Naive thymus-derived CD8-positive, alpha-beta T cell (primary cell): Measurements from ENCODE around the gene GMPS. TPM values are rescaled to one million over a fixed set of nuclear protein-coding genes. Genes with fewer than 3 reads are reported as not detected.
"Not testable (repeated sequence)": the region's sequence is repeated elsewhere in the genome, so short reads cannot be mapped to it uniquely, and the experiment has no call there.

Experiments
- ATAC-seq, 2 donors: fragments of 150-1000 bp; cut with Tn5 transposase in 1 of 2; sonication (Bioruptor Pico), chemical (Tn5 transposase) in 1 of 2; 1 replicate in 1 of 2; 2 replicates in 1 of 2; pipeline ENCODE4 v1.10.0; 2021; ENCODE audit warnings: mild to moderate bottlenecking in 2 of 2, moderate library complexity in 2 of 2
- POLR2A ChIA-PET: fragments of 350-600 bp; sonication (Branson Sonifier 250); formaldehyde crosslinking; loops from one replicate; lab custom pipeline; 2021; ENCODE audit warnings: antibody characterized with exemption; lab: Charles Lee
- DNase-seq, 10 donors: peaks; one replicate each; pipeline versions ENCODE4 v3.0.0 to v3.0.0-alpha.2; 2020 to 2022
- H3K27ac Mint-ChIP-seq, 10 donors: one replicate each; pipeline ENCODE4 v1.8.0; 2020 to 2022; ENCODE audit warnings: mild to moderate bottlenecking in 10 of 10, mixed read lengths in 10 of 10, moderate library complexity in 4 of 10, inconsistent platforms in 1 of 10
- H3K27me3 Mint-ChIP-seq, 5 donors: one replicate each; pipeline ENCODE4 v1.8.0; 2021 to 2022; ENCODE audit warnings: mixed read lengths in 5 of 5
- H3K36me3 Mint-ChIP-seq, 3 donors: one replicate each; pipeline ENCODE4 v1.8.0; 2020 to 2022; ENCODE audit warnings: mixed read lengths in 3 of 3, mild to moderate bottlenecking in 2 of 3, inconsistent platforms in 1 of 3
- H3K4me1 Mint-ChIP-seq, 4 donors: one replicate each; pipeline ENCODE4 v1.8.0; 2021 to 2022; ENCODE audit warnings: mixed read lengths in 4 of 4
- H3K4me3 Mint-ChIP-seq, 10 donors: one replicate each; pipeline ENCODE4 v1.8.0; 2020 to 2022; ENCODE audit warnings: mild to moderate bottlenecking in 10 of 10, mixed read lengths in 10 of 10, moderate library complexity in 6 of 10, inconsistent platforms in 1 of 10
- H3K9me3 Mint-ChIP-seq, 9 donors: one replicate each; pipeline ENCODE4 v1.8.0; 2020 to 2022; ENCODE audit warnings: mixed read lengths in 9 of 9, mild to moderate bottlenecking in 3 of 9, inconsistent platforms in 1 of 9, moderate library complexity in 1 of 9
- polyA plus RNA-seq, 3 donors: library from polyadenylated mRNA; unstranded; fragments of 300-500 nt; fragmentation: Illumina TruSeq; gene quantifications; one replicate each; pipeline ENCODE4 v1.2.3, GENCODE V29; 2021
- total RNA-seq, 8 experiments: library from RNA in 2 of 8; stranded (reverse) in 2 of 8; gene quantifications; one replicate each; pipeline ENCODE4 v1.2.3 and lab custom pipeline; 2021 to 2026

The GMPS gene
- total RNA-seq, result 10 to 100 TPM; 43.1 to 45.0 TPM
- 10 to 100 TPM; 52.5 to 71.7 (median 60.7) TPM for polyA plus RNA-seq
- 58.6 to 137 (median 78.5) reads per million in 6 experiments for total RNA-seq (lab: John Stamatoyannopoulos, UW)

DNA sequence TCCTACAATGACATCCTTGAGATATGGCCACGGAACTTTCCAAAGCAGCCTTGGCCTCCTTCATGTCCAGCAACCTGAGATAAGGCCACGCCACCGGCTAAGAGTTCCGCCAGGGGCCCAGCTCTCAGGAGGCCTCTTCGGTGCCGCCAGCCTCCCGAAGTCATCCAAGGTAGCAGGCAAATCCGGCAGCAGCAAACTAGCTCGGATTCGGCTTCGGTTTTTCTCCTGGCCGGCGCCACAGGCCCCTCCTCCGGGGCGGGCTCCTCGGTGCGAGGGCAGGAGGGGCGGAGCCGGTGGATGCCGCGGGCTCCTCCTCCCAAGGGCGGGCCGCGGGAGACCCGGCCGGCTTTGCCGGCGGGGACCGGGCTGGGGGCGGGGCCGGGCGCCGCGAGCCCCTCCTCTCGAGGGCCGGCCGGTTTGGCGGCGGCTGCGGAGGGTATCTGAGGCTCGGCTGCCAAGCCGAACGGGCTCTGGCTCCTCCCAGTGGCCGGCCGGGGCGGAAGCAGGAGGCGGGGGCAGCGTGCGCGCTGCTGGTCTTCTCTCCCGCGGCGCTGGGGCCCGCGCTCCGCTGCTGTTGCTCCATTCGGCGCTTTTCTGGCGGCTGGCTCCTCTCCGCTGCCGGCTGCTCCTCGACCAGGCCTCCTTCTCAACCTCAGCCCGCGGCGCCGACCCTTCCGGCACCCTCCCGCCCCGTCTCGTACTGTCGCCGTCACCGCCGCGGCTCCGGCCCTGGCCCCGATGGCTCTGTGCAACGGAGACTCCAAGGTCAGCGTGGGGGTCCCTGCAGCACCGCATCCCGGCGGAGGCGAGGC, at the start of gene GMPS:
TSS of gene GMPS (plus strand) at position 518 of the 812 bp plus-strand sequence. CDS start at position 739, 221 bp downstream.
- Mint-ChIP-seq H3K4me1 (peaks cover 5 to 32% (median 24%) of the 10 kb centered on the region in 4 donors), H3K9me3 (no peaks in the 10 kb centered on the region), H3K27me3 (no peaks in the 10 kb centered on the region), H3K36me3 (peaks cover 0 to 4% (median 0%) of the 10 kb centered on the region in 3 donors), H3K4me3 (peak within 1 kb of the TSS; percentile 91 to 100 (median 96)), H3K27ac (peak within 1 kb of the TSS; percentile 90 to 97 (median 95))
- ATAC-seq (peak; percentile 87 to 89), DNase-seq (peak; percentile 92 to 97 (median 95))
- POLR2A ChIA-PET, result interaction anchor here (0.8 to 3.3 kb wide), 8 partner anchors 9 to 1290 kb away, joined by 3 to 33 read pairs (median 4); partner anchors contain the start of genes C3orf33, CCNL1, SLC33A1 and SSR3

DNA sequence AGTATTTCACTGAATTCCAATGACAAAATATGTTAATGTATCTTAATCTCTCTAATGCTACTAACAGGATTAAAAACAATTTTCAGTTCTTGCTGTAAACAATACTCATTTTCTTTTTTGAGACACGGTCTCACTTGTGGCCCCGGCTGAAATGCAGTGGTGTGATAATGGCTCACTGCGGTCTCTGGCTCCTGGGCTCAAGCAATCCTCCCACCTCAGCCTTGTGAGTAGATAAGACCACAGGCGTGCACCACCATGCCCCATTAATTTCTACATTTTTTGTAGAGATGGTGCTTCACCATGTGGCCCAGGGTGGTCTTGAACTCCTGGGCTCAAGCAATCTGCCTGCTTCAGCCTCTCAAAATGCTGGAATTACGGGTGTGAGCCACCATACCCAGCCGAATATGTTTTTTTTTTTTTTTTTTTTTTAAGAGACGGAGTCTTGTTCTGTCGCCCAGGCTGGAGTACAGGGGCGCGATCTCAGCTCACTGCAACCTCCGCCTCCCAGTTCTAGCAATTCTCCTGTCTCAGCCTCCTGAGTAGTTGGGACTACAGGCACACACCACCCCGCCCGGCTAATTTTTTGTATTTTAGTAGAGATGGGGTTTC, 41.9 kb upstream of the GMPS start:
- peaks cover 0 to 39% (median 9%) of the 10 kb centered on the region in 3 donors for H3K36me3 Mint-ChIP-seq
- not testable (repeated sequence) for ATAC-seq

DNA sequence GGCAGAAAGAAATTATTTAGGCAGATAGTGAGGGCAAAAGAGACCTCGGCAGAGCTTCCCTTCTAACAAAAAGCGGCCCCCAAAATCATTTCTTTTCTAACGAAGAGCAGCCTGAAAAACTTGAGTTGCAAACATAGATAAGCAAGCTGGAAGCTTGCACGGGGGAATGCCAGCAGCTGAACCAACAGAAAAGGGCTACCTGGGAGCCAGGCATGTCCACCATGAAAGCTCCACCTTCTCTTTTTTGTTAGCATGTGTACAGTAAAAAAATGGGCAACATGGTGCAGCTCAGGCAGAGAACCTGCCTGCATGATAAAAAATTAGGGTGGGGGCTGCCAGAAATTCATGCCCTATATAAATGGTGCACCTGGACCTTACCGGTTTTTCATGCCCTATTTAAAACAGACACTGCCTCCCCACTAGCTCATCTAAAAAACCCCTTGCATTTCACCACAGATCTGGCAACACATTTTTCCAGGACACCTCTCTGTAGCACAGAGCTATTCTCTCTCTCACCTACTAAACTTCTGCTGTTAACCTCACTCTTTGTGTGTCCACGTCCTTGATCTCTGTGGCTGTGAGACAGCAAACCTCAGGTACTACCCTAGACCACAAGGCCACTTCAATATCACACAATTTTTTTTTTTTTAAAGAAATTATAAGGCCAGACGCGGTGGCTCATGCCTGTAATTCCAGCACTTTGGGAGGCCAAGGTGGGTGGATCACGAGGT, 34.9 kb upstream of the GMPS start:
- ATAC-seq (no peak), DNase-seq (no peak)
- H3K9me3 Mint-ChIP-seq, result no peaks in the 10 kb centered on the region
- H3K27me3 Mint-ChIP-seq, result no peaks in the 10 kb centered on the region
- no peak overlapping the region for H3K4me3 Mint-ChIP-seq
- no peak overlapping the region for H3K27ac Mint-ChIP-seq
- peaks cover 0 to 15% (median 11%) of the 10 kb centered on the region in 4 donors for H3K4me1 Mint-ChIP-seq
- POLR2A ChIA-PET, result no interaction called here
- H3K36me3 Mint-ChIP-seq, result peaks cover 0 to 33% (median 14%) of the 10 kb centered on the region in 3 donors

More for the DNA sequence above, 41.9 kb upstream of the GMPS start:
- DNase-seq, H3K27ac Mint-ChIP-seq, H3K9me3 Mint-ChIP-seq, H3K4me1 Mint-ChIP-seq, POLR2A ChIA-PET, H3K27me3 Mint-ChIP-seq, H3K4me3 Mint-ChIP-seq: not testable (repeated sequence)

DNA sequence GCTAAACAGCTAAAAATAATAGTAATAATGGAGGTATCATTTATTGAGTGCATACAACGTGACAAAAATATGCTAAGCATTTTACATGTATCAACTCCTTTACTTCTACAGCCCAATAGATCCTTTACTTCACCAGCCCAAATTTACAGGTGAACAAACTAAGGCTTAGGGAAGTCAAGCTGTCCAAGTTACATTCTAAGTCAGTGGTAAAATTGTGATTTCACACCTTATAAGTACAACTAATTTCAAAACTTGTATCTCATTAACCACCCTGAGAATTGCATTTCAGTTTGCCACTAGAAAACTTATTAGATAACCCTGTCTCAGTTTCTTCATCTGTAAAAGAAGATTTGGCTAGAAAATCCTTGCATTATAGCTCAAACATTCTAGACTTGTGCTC, 26.9 kb upstream of the GMPS start:
- peaks cover 5 to 32% (median 5%) of the 10 kb centered on the region in 3 donors for H3K36me3 Mint-ChIP-seq
- POLR2A ChIA-PET, result no interaction called here
- DNase-seq, result no peak
- no peaks in the 10 kb centered on the region for H3K27me3 Mint-ChIP-seq
- ATAC-seq, result no peak
- no peaks in the 10 kb centered on the region for H3K9me3 Mint-ChIP-seq
- H3K4me3 Mint-ChIP-seq, result no peak overlapping the region
- H3K4me1 Mint-ChIP-seq, result peaks cover 13 to 50% (median 45%) of the 10 kb centered on the region in 4 donors
- peak overlapping the region in 2 of 10 donors; percentile 20 to 38 for H3K27ac Mint-ChIP-seq

- Mint-ChIP-seq H3K36me3 (peaks cover 5 to 42% (median 10%) of the 10 kb centered on the region in 3 donors), H3K4me1 (peaks cover 13 to 65% (median 50%) of the 10 kb centered on the region in 4 donors), H3K4me3 (peak overlapping the region in 7 of 10 donors; percentile 12 to 54 (median 25)), H3K27ac (peak overlapping the region in 3 of 10 donors; percentile 28 to 53 (median 31)), H3K9me3 (no peaks in the 10 kb centered on the region), H3K27me3 (no peaks in the 10 kb centered on the region)
- DNase-seq, result no peak
- POLR2A ChIA-PET, result no interaction called here
- ATAC-seq, result no peak
Measured at GRCh38 chr3:155846119-155846518, 24.3 kb upstream of the GMPS start.

GRCh38 chr3:155847993-155848392, 22.5 kb upstream of the GMPS start:
- DNase-seq, result no peak
- Mint-ChIP-seq H3K27me3 (no peaks in the 10 kb centered on the region), H3K9me3 (no peaks in the 10 kb centered on the region), H3K27ac (no peak overlapping the region), H3K4me3 (peak overlapping the region in 9 of 10 donors; percentile 1 to 40 (median 31)), H3K36me3 (peaks cover 5 to 49% (median 12%) of the 10 kb centered on the region in 3 donors), H3K4me1 (peaks cover 17 to 77% (median 64%) of the 10 kb centered on the region in 4 donors)
- POLR2A ChIA-PET, result no interaction called here
- no peak for ATAC-seq

DNA sequence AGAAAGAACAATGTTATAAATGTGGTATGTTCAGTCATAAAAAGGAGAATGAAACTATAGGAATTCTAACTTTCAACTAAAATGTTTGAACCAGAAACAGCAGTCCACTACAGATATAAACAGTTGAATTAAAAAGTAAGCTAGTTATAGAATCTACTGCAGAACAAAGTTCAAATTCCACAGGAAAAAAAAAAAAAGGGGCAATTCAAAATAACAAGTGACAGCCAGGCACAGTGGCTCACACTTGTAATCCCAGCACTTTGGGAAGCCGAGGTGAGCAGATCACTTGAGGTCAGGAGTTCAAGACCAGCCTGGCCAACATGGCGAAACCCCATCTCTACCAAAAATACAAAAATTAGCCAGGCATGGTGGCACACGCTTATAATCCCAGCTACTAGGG, 21.0 kb upstream of the GMPS start:
- Mint-ChIP-seq H3K4me3 (peak overlapping the region in 9 of 10 donors; percentile 31 to 66 (median 48)), H3K36me3 (peaks cover 5 to 45% (median 12%) of the 10 kb centered on the region in 3 donors), H3K4me1 (peaks cover 19 to 72% (median 60%) of the 10 kb centered on the region in 4 donors)
- H3K27ac Mint-ChIP-seq, H3K9me3 Mint-ChIP-seq, ATAC-seq, DNase-seq, H3K27me3 Mint-ChIP-seq: not testable (repeated sequence)
- POLR2A ChIA-PET, result interaction anchor here (0.6 to 1.0 kb wide), 2 partner anchors 1293 to 1310 kb away, joined by 3 to 5 read pairs; partner anchors contain the start of gene CCNL1

GRCh38 chr3:155852341-155852740, 18.1 kb upstream of the GMPS start:
- POLR2A ChIA-PET, result interaction anchor here (1.0 to 4.1 kb wide), 4 partner anchors 10 to 46 kb away, joined by 4 to 33 read pairs (median 13); partner anchors contain the start of genes C3orf33 and GMPS
- ATAC-seq (no peak), DNase-seq (no peak)
- H3K27me3 Mint-ChIP-seq, result no peaks in the 10 kb centered on the region
- H3K36me3 Mint-ChIP-seq, result peaks cover 5 to 28% (median 12%) of the 10 kb centered on the region in 3 donors
- H3K27ac Mint-ChIP-seq, result peak overlapping the region; percentile 20 to 100 (median 60)
- H3K9me3 Mint-ChIP-seq, result peaks cover 0 to 2% (median 0%) of the 10 kb centered on the region in 9 donors
- peak overlapping the region; percentile 93 to 98 (median 96) for H3K4me3 Mint-ChIP-seq
- H3K4me1 Mint-ChIP-seq, result peaks cover 15 to 58% (median 48%) of the 10 kb centered on the region in 4 donors

DNA sequence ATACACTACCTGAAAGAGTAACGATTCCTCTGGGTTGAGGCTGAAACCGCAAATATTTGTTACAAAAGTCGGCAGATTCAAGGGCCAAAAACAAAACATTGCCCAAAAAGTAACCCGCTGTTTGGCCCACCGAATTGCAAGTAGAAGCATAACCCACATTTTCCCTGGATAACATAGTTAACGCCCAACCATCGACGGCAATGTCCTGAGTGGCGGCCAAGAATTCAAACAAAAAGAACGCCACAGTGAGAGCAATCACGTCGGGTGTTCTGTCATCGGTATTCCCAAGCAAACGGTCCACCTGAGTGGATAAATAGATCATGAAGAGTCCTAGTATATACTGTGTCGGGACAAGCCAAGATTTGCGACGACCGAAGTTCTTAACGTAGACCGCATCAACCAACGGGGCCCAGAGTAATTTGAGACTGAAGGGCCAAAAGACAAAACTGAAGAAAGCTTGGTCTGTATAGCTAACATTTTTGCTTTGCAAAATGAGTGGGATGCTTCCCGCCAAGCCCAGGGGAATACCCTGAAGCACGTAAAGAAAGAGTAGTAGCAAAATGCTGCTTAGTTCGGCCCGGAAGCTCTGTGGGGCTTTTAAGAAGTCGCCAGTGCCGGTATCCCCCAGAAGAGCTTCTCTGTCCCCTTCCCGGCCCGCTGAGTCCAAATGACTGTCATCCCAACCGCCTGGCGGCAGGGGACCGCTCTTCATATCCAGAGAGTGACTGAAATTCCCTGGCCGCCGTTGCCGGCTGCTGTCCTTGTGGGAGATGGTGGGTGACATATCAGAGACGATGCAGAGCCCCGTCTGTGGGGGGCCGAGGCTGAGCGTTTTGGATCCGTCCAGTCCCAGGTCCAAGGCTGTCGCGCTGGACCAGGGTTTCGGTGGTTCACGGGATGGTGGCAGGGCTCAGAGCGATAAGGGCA, 17.0 kb upstream of the GMPS start:
- POLR2A ChIA-PET, result interaction anchor here (0.7 to 4.1 kb wide), 8 partner anchors 9 to 1530 kb away, joined by 3 to 33 read pairs (median 6); partner anchors contain the start of genes C3orf33, CCNL1 and GMPS
- peak overlapping the region; percentile 93 to 98 (median 96) for H3K4me3 Mint-ChIP-seq
- peak in 1 of 2 donors; percentile 1 for ATAC-seq
- peak in 7 of 10 donors; percentile 5 to 66 (median 21) for DNase-seq
- H3K9me3 Mint-ChIP-seq, result peaks cover 0 to 2% (median 0%) of the 10 kb centered on the region in 9 donors
- H3K27ac Mint-ChIP-seq, result peak overlapping the region; percentile 95 to 100 (median 99)
- H3K27me3 Mint-ChIP-seq, result no peaks in the 10 kb centered on the region
- H3K36me3 Mint-ChIP-seq, result peaks cover 0 to 21% (median 7%) of the 10 kb centered on the region in 3 donors
- H3K4me1 Mint-ChIP-seq, result peaks cover 11 to 50% (median 38%) of the 10 kb centered on the region in 4 donors

- H3K4me3 Mint-ChIP-seq, result peak within 1 kb of the TSS; percentile 93 to 98 (median 96)
- DNase-seq (peak; percentile 94 to 99 (median 99)), ATAC-seq (peak; percentile 88 to 90)
- POLR2A ChIA-PET, result interaction anchor here (0.7 to 4.1 kb wide), 7 partner anchors 11 to 1531 kb away, joined by 3 to 33 read pairs (median 8); partner anchors contain the start of genes C3orf33, CCNL1 and GMPS
- H3K4me1 Mint-ChIP-seq, result peaks cover 11 to 44% (median 35%) of the 10 kb centered on the region in 4 donors
- H3K36me3 Mint-ChIP-seq, result peaks cover 0 to 17% (median 4%) of the 10 kb centered on the region in 3 donors
- H3K27ac Mint-ChIP-seq, result peak within 1 kb of the TSS; percentile 95 to 100 (median 99)
- H3K9me3 Mint-ChIP-seq, result peaks cover 0 to 2% (median 0%) of the 10 kb centered on the region in 9 donors
- no peaks in the 10 kb centered on the region for H3K27me3 Mint-ChIP-seq
Measured at GRCh38 chr3:155854141-155854940, 16.1 kb upstream of the GMPS start, which contains the start of gene SLC33A1. SLC33A1 (minus strand) TSS chr3:155854427; CDS start chr3:155853997, 430 bp downstream.
